NT2/D1 (cell line): Measurements from ENCODE around the gene CCDC86.

Source experiments
- DNase-seq: peaks from one replicate; pipeline ENCODE4 v3.0.0-alpha.2; 2011; ENCODE audit warnings: low read depth, low spot score
- H3K27me3 ChIP-seq: 2 replicates; pipeline ENCODE4 v1.6.0; 2011; ENCODE audit warnings: mild to moderate bottlenecking; ENCODE audit not compliant: insufficient read length, insufficient read depth
- H3K36me3 ChIP-seq: 2 replicates; pipeline ENCODE4 v1.6.1; 2011; ENCODE audit warnings: mild to moderate bottlenecking, low read length, mixed read lengths; ENCODE audit not compliant: insufficient read depth, insufficient read length
- H3K4me1 ChIP-seq: 2 replicates; pipeline ENCODE4 v1.5.1; 2011; ENCODE audit not compliant: insufficient read depth, insufficient read length
- H3K4me3 ChIP-seq: 2 replicates; pipeline ENCODE4 v1.5.1; 2011; ENCODE audit warnings: low read depth; ENCODE audit not compliant: insufficient read length
- H3K9ac ChIP-seq: 2 replicates; pipeline ENCODE4 v1.6.0; 2011; ENCODE audit warnings: low read depth; ENCODE audit not compliant: insufficient read length
- H3K9me3 ChIP-seq: 2 replicates; pipeline ENCODE4 v1.5.1; 2011; ENCODE audit warnings: mild to moderate bottlenecking, low read length; ENCODE audit not compliant: insufficient read depth
- SUZ12 ChIP-seq: IDR thresholded peaks from 2 replicates; pipeline ENCODE4 v1.6.1; 2011; ENCODE audit not compliant: insufficient read length, insufficient read depth; ENCODE audit errors: extremely low read depth
- YY1 ChIP-seq: IDR thresholded peaks from 2 replicates; pipeline ENCODE4 v1.6.1; 2011; ENCODE audit not compliant: insufficient read length, insufficient read depth
- ZNF274 ChIP-seq: IDR thresholded peaks from 2 replicates; pipeline ENCODE4 v1.6.1; 2011; ENCODE audit warnings: mild to moderate bottlenecking, low read depth, low read length

Gene CCDC86

DNA sequence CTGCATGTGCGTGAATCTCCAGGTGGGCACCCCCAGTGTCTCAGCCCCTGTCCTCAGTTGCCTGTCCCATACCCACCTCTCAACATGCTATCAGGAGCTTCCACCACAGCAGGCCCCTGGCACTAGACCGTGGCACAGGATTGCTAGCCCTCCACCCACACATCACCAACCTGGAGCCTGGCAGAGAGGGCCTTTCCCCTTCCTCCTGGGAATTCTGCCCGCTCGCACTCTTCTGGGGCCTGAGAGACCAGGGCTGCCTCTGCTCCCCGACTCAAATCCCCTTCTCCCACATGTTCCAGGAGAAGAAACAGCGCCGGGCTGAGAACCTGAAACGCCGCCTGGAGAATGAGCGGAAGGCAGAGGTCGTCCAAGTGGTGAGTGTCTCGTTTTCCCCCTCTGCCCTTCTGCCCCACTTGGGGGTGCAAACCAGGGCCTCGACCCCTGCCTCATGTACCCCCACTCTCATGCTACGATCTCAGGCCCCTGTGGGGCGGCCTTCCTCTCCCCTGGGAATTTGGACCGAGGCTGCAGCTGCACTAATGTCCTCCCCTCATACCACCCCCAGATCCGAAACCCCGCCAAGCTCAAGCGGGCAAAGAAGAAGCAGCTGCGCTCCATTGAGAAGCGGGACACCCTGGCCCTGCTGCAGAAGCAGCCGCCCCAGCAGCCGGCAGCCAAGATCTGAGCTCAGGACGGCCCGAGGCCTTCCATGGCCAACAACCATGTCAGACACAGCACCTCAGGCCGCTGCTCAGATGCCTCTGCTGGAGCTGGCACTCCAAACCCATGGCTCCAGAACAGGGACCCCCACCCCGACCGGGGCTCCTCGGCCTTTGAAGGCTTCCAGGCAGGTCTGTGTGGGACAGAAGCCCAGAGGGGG, 8.0 kb downstream of the CCDC86 start:
- TF ChIP-seq ZNF274 (no peak), SUZ12 (no peak), YY1 (no peak)
- Histone ChIP-seq H3K36me3 (peaks cover 85% of the 10 kb centered on the region), H3K4me1 (peaks cover 3% of the 10 kb centered on the region), H3K27me3 (no peaks in the 10 kb centered on the region), H3K9ac (no peak overlapping the region), H3K9me3 (no peaks in the 10 kb centered on the region), H3K4me3 (no peak overlapping the region)
- no peak for DNase-seq

DNA sequence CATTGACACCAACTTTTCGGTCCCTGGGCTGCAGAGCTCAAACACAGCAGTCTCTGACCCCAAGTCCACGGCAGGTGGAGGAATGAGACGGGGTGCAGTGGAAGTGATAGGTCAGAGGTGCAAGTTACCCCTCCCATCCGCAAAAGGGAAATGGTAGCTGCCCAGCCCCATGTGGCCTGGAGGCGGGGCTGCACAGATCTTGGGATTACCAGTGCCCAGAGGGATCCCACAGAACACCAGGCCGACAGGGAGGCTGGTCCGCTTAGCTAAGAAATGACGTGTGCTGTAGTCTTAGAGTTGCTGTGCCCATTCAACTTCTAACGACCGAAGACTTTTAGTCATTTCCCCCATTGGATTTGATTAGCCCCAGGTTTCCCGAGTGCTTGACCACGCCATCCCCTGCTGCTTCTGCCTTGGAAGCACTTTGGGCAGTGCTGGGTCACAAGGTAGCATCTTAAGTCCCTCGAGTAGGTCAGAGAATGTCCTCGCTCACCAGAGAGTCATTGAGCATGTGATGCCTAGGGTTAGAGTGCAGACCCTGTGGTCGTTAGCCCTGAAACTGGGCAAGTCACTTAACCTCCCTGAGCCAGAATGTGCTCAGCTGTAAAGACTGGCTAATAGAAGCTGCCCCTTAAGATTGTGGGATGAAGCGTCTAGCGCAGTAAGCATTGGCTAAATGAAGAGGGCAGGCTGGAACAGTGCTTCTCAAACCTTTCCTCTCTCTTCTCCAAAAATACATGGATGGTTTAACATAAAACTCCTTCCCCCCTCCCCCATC, 9.6 kb downstream of the CCDC86 start:
- Histone ChIP-seq H3K4me3 (no peak overlapping the region), H3K9ac (no peak overlapping the region), H3K27me3 (no peaks in the 10 kb centered on the region), H3K4me1 (peaks cover 2% of the 10 kb centered on the region), H3K36me3 (peaks cover 71% of the 10 kb centered on the region), H3K9me3 (no peaks in the 10 kb centered on the region)
- DNase-seq, result no peak
- TF ChIP-seq SUZ12 (no peak), ZNF274 (no peak), YY1 (no peak)

DNA sequence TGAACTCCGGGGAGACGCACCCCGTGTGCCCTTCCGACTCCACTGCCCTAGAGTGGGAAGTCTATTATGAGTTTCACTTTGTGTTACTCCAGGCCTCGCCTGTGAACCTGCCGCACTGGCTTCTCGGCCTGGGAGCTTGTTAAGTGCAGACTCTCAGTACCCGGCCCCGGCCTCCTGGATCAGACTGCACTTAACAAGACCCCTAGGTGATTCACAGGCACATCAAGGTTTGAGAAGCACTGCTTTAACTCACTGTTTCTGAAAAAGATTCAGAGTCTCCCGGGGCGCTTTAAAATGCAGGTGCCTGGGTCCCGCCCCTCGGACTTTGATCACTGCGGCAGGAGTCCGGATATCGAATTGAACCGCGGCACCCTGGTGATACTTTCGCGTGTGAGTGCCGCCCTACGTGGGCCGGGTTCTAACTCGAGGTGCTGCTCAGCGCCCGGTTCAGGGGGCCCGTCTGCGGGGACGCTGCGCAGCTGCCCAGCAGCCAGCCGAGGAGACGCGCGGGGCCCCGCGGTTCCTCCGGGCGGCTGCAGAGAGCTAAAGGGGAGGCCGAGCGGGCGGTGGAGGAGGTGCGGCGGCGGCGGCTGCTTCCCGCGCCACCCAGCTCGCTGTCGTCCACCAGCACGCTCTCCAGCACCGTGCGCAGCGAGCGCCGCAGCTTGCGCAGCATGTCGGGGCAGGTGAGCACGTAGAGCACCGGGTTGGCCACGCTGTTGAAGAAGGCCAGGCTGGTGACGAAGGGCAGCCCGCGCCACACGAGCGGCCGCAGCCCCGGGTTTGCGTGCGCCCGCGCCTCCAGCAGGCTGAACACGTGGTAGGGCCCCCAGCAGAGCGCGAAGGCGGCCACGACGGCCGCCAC, 10.4 kb downstream of the CCDC86 start:
- TF ChIP-seq YY1 (no peak), SUZ12 (no peak), ZNF274 (no peak)
- no peak overlapping the region for H3K9ac ChIP-seq
- no peak overlapping the region for H3K4me3 ChIP-seq
- peaks cover 2% of the 10 kb centered on the region for H3K4me1 ChIP-seq
- DNase-seq, result no peak
- no peaks in the 10 kb centered on the region for H3K9me3 ChIP-seq
- H3K27me3 ChIP-seq, result no peaks in the 10 kb centered on the region
- peaks cover 63% of the 10 kb centered on the region for H3K36me3 ChIP-seq

DNA sequence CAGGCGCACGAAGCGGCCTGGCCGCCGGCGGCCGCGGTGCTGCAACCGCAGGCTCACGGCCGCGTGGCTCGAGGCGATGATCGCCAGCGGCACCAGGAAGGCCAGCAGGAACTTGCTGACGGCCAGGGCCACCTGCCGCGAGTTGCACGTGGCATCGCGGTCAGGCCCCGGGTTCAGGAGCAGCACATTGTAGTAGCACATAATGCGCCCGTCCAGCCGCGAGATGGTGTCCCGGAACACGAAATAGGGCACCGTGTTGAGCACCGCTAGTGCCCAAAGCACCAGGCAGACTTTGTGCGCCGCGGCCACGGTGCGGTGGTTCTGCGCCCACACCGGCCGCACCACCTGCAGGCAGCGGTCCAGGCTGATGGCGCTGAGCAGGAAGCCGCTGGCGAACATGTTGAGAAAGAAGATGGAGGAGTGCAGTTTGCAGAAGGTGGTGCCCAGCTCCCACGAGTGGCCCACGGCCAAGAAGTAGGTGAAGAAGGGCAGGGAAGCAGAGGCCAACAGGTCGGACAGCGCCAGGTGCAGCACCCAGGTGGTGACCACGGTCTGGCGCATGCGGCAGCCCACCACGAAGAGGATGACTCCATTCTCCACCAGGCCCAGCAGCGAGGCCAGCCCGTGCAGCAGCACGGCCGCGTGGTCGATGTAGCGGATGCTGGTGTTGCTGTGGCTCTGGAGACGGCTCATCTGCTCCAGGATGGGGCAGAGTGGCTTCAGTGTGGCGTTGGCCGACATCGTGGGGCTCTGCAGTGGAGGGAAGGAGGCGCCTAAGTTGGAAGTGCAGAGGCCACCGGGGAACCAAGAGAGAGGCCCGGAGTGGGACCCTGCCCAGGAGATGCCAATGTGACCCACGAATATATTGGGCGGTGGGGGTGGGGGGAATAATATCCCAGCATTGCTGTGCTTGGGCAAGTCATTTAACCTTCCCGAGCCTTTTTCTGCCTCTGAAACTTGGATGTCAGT, 11.4 kb downstream of the CCDC86 start:
- peaks cover 54% of the 10 kb centered on the region for H3K36me3 ChIP-seq
- peaks cover 6% of the 10 kb centered on the region for H3K4me1 ChIP-seq
- H3K9ac ChIP-seq, result no peak overlapping the region
- DNase-seq, result no peak
- no peaks in the 10 kb centered on the region for H3K27me3 ChIP-seq
- TF ChIP-seq YY1 (no peak), ZNF274 (no peak), SUZ12 (no peak)
- no peaks in the 10 kb centered on the region for H3K9me3 ChIP-seq
- H3K4me3 ChIP-seq, result no peak overlapping the region

DNA sequence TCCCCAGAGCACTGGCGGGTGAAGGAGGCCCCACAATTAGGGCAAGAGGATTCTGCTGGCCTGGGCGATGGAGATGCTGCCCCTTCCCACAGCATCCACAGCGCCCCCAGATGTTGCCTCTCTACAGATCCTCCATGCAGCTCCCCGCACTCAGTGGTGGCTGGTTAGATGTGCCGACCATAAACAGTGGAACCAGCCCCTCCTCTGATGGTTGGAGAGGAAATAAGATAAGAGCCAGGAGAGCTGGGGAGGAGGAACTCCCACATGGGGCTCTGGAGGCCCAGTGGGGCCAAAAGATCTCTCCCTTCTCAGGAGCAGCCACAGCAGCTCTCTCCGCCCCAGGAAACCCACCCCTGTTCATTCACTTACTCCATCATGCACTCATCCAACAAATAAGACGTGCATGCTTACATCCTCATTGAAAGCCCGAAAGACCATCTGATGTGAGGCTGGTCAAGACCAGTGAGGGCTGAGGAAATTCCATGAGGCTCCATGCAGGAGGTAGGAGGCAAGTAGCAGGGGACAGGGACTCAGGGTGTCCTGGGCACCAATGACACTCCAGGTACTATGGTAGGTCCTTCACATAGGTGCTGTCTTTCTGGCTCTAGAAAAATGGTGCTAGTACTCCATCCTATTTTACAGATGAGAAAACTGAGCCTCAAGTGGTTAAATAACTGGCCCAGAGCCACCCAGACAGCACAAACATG, 12.4 kb downstream of the CCDC86 start:
- no peaks in the 10 kb centered on the region for H3K27me3 ChIP-seq
- H3K4me3 ChIP-seq, result no peak overlapping the region
- DNase-seq, result no peak
- no peak overlapping the region for H3K9ac ChIP-seq
- peaks cover 9% of the 10 kb centered on the region for H3K4me1 ChIP-seq
- no peaks in the 10 kb centered on the region for H3K9me3 ChIP-seq
- peaks cover 44% of the 10 kb centered on the region for H3K36me3 ChIP-seq
- TF ChIP-seq YY1 (no peak), SUZ12 (no peak), ZNF274 (no peak)
